GM19023 (cell line): ENCODE data around the gene ASB12.

Experiments used
- ATAC-seq: cut with Tn5 transposase; IDR thresholded peaks from one replicate; pipeline ENCODE4 v1.9.1; 2021; ENCODE audit warnings: mild to moderate bottlenecking, moderate library complexity; ENCODE audit not compliant: unreplicated experiment

ASB12 gene

GRCh38 chrX:64186974-64187761 lies 43.2 kb downstream of the ASB12 start:
- ATAC-seq: no peak

- no peak for ATAC-seq
Measured at GRCh38 chrX:64184396-64184795, 46.0 kb downstream of the ASB12 start.

- no peak for ATAC-seq
Measured at GRCh38 chrX:64182208-64182607, 48.2 kb downstream of the ASB12 start.

GRCh38 chrX:64176876-64177275 lies 53.5 kb downstream of the ASB12 start:
- ATAC-seq: no peak
